IPS DF 6.9 (cell line): ENCODE data around the gene SUPV3L1.

Experiments
- DNase-seq: peaks from one replicate; pipeline ENCODE4 v3.0.0-alpha.2; 2013; ENCODE audit warnings: low read depth, low spot score
- H3K27ac ChIP-seq: one replicate; pipeline ENCODE4 v1.5.1; 2013; ENCODE audit warnings: low read length, control low read depth
- H3K27me3 ChIP-seq: 2 replicates; pipeline ENCODE4 v1.6.1; 2013; ENCODE audit warnings: mild to moderate bottlenecking, low read length; ENCODE audit not compliant: control insufficient read depth, insufficient read depth
- H3K36me3 ChIP-seq: 2 replicates; pipeline ENCODE4 v1.6.1; 2013; ENCODE audit warnings: low read length; ENCODE audit not compliant: control insufficient read depth, insufficient read depth
- H3K4me1 ChIP-seq: 2 replicates; pipeline ENCODE4 v1.6.1; 2013; ENCODE audit warnings: low read length; ENCODE audit not compliant: control insufficient read depth, insufficient read depth
- H3K4me3 ChIP-seq: 2 replicates; pipeline ENCODE4 v1.5.1; 2013; ENCODE audit warnings: mild to moderate bottlenecking, low read length
- H3K9me3 ChIP-seq: 2 replicates; pipeline ENCODE4 v1.6.1; 2013; ENCODE audit warnings: low read length, inconsistent platforms; ENCODE audit not compliant: control insufficient read depth, insufficient read depth
- WGBS: extraction: QIAGEN DNeasy Blood & Tissue Kit; methylation state at CpG from one replicate; pipeline ENCODE4 v1.1.7; 2013; ENCODE audit warnings: mixed read lengths, missing lambda C conversion rate; ENCODE audit not compliant: insufficient read length, insufficient coverage; 5-methylcytosine and 5-hydroxymethylcytosine counted together

Gene SUPV3L1

DNA sequence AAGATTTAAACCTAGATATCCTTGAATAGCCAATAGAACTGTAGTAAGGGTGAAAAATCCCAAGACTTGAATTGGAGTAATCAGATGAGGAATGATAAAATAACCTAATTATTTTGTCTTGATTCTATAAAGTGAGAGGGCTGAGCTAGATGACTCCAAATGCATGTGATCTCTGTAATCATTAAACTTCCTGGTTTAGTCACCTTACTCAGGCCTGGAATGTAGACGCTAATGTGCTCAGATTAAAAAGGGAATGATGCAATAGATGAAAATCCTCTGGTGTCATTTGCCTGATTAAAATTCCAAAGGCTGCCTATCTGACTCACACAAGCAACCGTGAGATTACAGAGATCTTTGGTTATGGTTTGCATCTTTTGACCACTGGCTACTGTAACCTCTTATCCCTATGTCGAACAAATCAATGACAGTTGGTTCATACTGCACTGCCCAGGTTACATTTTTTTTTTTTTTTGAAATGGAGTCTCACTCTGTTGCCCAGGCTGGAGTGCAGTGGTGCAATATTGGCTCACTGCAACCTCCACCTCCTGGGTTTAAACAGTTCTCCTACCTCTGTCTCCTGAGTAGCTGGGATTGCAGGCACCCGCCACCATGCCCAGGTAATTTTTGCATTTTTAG, 37.2 kb downstream of the SUPV3L1 start:
- Histone ChIP-seq H3K9me3 (no peaks in the 10 kb centered on the region), H3K4me3 (no peak overlapping the region), H3K27ac (no peak overlapping the region), H3K27me3 (no peaks in the 10 kb centered on the region), H3K36me3 (no peaks in the 10 kb centered on the region), H3K4me1 (no peaks in the 10 kb centered on the region)
- DNase-seq, result no peak
- WGBS, result no CpG with 5 or more reads among the region's 4 CpGs

DNA sequence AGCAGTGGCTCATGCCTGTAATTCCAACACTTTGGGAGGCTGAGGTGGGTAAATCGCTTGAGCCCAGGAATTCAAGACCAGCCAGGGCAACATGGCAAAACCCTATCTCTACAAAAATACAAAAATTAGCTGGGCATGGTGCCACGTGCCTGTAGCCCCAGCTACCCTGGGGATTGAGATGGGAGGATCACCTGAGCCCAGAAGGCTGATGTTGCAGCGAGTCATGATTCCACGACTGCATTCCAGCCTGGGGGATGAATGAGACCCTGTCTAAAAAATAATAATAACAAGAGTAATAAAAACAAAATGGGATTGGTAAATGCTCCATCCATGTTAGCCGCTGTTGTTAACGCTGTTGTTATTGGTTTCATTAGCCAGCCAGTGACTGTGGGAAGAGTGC, 38.8 kb downstream of the SUPV3L1 start:
- no peak for DNase-seq
- Histone ChIP-seq H3K9me3 (no peaks in the 10 kb centered on the region), H3K27me3 (no peaks in the 10 kb centered on the region), H3K36me3 (no peaks in the 10 kb centered on the region), H3K4me3 (no peak overlapping the region), H3K27ac (no peak overlapping the region), H3K4me1 (peaks cover 4% of the 10 kb centered on the region; the same call in 1 of the 2 replicates)
- no CpG with 5 or more reads among the region's 6 CpGs for WGBS

DNA sequence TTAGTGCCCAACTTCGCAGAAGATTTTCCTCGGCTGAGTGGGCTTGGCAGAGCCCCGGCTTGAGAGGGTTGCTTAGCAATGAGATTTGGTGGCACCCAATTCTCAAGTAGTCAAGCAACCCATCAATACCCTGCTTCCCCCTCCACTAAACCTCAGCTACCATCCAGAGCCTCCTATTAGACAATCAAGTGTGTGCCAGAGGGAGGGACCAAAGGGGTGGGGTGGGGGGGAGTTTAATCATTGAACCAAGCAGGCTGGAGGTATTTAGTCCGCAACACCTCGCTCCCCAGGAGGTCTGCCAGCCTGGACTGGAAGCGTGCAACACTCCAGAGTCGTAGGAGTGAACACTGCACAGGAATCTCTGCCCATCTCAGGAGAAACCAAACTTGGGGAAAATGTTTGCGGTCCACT, 40.0 kb downstream of the SUPV3L1 start, which contains the start of gene HKDC1:
Gene HKDC1 (plus strand): TSS at position 292 of the 411 bp plus-strand sequence. CDS start 104 bp downstream, at position 396.
- Histone ChIP-seq H3K9me3 (no peaks in the 10 kb centered on the region), H3K36me3 (no peaks in the 10 kb centered on the region), H3K4me1 (peaks cover 4% of the 10 kb centered on the region; the same call in 1 of the 2 replicates), H3K4me3 (no peak within 1 kb of the TSS), H3K27ac (no peak within 1 kb of the TSS), H3K27me3 (no peaks in the 10 kb centered on the region)
- no CpG with 5 or more reads among the region's 8 CpGs for WGBS
- no peak for DNase-seq

DNA sequence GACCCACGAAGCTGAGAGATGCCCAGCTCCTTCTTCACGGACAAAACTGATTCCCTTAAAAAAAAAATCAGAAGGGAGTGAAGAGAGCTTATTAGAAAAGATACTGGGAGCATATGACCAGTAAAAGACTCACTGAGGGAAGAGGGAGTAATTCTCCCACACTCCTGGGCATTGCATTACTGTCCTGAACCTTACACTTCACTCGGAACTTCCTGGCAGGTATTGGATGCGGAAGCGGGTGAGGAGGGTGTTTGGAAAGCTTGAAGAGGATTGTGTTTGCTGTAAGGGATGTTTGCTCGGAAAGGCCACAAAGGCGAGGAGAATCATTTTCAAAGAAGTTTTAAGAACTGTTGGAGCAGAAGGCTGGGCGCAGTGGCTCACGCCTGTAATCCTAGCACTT, 40.5 kb downstream of the SUPV3L1 start:
- no peaks in the 10 kb centered on the region for H3K9me3 ChIP-seq
- H3K27me3 ChIP-seq, result no peaks in the 10 kb centered on the region
- H3K27ac ChIP-seq, result no peak overlapping the region
- H3K4me3 ChIP-seq, result no peak overlapping the region
- H3K4me1 ChIP-seq, result peaks cover 4% of the 10 kb centered on the region; the same call in 1 of the 2 replicates
- no peak for DNase-seq
- H3K36me3 ChIP-seq, result no peaks in the 10 kb centered on the region
- WGBS, result no CpG with 5 or more reads among the region's 9 CpGs

DNA sequence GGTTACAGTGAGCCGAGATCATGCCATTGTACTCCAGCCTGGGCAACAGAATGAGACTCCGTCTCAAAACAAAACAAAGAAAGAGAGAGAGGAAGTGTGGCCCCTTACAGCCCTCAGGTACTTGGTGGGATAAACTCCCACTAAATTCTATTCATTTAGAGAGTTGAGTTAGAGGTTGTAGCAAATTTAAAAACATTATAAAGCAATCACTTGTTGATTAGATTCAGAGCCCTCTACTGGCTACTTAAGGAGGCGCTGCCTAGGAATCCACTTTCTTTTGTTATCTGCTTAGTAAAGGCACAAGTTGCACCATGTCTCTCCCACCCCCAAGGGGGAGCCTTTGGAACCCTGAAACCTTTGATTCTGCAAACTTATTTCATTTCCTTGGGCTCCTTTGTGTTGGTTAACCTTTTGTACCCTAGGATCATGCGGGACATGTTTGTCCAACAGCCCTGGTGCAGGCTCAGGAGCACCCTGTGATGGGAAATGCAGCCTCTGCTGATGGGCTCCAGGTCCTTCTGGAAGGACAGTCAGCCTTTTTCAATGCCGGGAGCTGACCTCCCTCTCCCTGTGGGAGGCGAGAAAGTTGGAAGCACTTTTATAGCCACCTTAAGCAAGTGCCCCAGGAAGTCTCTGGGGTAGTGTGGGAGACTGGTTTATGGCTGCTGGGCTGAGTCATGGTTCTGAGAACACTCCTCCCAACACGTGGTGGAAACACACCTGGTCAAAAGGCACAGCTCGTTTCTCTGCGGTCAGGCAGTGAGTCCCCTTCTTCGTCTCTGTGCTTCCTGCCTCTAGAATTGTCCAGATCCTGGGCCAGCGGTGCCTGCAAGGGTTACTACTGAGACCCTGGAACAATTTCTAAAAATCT, 42.4 kb downstream of the SUPV3L1 start:
- no peak overlapping the region for H3K4me3 ChIP-seq
- H3K27ac ChIP-seq, result no peak overlapping the region
- peaks cover 4% of the 10 kb centered on the region; the same call in 1 of the 2 replicates for H3K4me1 ChIP-seq
- DNase-seq, result peak; percentile 25
- no CpG with 5 or more reads among the region's 11 CpGs for WGBS
- H3K27me3 ChIP-seq, result no peaks in the 10 kb centered on the region
- no peaks in the 10 kb centered on the region for H3K9me3 ChIP-seq
- H3K36me3 ChIP-seq, result no peaks in the 10 kb centered on the region

DNA sequence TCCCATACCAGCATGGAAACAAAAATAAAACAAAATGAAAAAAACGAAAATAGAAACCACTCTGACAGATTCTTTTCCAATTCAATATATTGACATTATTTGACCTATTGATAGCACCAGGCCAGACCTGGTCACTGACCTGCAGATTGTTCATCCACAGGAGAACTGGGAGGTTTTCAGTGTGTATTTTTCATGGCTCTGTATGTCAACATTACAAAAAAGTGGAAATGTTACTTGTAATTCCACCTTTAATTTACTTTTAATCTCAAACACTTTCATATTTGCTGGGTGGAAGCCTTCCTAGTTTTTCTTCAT, 43.0 kb downstream of the SUPV3L1 start:
- Histone ChIP-seq H3K27me3 (no peaks in the 10 kb centered on the region), H3K4me1 (peaks cover 4% of the 10 kb centered on the region; the same call in 1 of the 2 replicates), H3K36me3 (no peaks in the 10 kb centered on the region), H3K27ac (no peak overlapping the region), H3K9me3 (no peaks in the 10 kb centered on the region), H3K4me3 (no peak overlapping the region)
- DNase-seq, result no peak
- no CpG with 5 or more reads among the region's 1 CpG for whole genome bisulfite sequencing

DNA sequence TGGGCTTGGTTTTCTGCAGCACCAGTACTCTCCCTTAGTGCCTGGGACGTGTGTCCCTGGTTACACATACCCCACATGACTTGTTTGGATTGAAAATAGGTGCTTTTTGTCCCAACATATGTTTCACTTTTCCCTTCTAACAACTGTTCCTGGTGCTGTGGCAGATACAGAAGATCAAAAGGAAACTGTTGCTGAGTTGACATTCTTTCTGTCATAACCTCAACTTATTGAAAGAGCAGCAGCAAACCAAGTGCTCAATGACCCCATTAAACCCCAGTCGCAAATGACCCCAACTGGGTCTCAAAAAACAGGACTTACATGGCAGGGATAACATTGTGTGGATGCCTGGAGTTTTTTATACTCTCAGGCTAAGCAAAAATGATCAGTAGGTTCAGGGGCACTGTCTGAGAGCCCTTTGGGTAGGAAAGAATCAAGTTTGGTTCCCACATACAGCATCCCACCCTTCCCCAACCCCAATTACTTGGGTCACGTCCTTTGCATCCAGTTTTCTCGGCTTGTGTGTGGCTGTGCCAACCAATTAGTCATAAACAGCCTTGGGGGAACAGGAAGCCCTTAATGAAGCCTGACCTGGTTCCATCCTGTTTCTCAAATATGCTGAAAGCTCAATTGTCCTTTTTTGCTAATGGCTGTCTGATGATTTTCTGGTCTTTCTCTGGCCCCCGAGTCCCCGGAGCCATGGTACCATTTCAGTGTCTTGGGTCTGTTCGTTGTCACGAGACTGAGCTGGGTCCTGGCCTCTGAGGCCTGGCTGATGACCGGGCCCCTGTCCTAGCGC, 45.0 kb downstream of the SUPV3L1 start:
- Histone ChIP-seq H3K9me3 (no peaks in the 10 kb centered on the region), H3K27me3 (no peaks in the 10 kb centered on the region), H3K4me3 (no peak overlapping the region), H3K36me3 (no peaks in the 10 kb centered on the region), H3K4me1 (peaks cover 4% of the 10 kb centered on the region; the same call in 1 of the 2 replicates), H3K27ac (no peak overlapping the region)
- no CpG with 5 or more reads among the region's 10 CpGs for WGBS
- DNase-seq, result no peak

DNA sequence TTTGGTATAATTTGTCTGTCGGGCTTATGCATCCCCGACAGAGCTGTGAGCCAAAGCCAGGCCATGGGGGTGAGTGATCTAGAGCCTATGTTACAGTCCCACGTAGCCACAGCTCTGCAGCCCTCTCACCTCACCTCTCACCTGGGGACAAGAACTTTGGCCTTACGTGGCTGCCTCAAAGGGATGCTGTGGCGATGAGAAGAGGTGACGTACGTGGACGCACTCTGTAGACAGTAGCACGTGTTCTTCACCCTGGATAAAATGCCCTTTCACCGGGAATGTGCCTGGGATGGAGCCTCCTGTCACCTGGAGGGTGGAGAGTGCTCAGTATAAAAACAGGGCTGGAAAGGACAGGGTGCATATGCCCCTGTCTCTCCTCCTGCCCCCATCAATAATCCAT, 45.6 kb downstream of the SUPV3L1 start:
- H3K27ac ChIP-seq, result no peak overlapping the region

DNA sequence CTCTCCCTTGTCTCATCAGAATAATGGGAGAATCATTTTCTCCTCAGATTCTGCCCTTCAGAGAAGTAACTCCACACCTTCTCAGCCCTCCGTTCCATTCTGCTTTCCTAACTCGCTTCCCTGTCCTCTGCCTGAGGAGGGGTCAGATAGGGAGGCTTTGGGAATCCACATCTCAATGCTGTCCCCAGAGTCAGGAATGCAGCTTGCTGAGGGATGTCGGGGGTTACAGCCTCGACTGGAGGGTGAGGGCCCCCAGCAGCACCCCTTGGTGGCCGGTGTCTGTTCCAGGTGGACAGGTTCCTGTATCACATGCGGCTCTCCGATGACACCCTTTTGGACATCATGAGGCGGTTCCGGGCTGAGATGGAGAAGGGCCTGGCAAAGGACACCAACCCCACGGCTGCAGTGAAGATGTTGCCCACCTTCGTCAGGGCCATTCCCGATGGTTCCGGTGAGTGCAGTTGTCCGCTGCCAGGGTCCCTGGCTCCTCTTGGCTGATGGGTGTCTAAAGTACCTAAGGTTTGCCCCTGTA, 47.0 kb downstream of the SUPV3L1 start:
- Histone ChIP-seq H3K9me3 (no peaks in the 10 kb centered on the region), H3K36me3 (no peaks in the 10 kb centered on the region), H3K4me1 (peaks cover 4% of the 10 kb centered on the region; the same call in 1 of the 2 replicates), H3K27ac (no peak overlapping the region), H3K27me3 (no peaks in the 10 kb centered on the region), H3K4me3 (no peak overlapping the region)
- no peak for DNase-seq
- WGBS, result no CpG with 5 or more reads among the region's 14 CpGs

More for the DNA sequence above, 45.6 kb downstream of the SUPV3L1 start:
- Histone ChIP-seq H3K4me1 (peaks cover 4% of the 10 kb centered on the region; the same call in 1 of the 2 replicates), H3K9me3 (no peaks in the 10 kb centered on the region), H3K27me3 (no peaks in the 10 kb centered on the region), H3K36me3 (no peaks in the 10 kb centered on the region), H3K4me3 (no peak overlapping the region)
- no CpG with 5 or more reads among the region's 10 CpGs for WGBS
- no peak for DNase-seq

DNA sequence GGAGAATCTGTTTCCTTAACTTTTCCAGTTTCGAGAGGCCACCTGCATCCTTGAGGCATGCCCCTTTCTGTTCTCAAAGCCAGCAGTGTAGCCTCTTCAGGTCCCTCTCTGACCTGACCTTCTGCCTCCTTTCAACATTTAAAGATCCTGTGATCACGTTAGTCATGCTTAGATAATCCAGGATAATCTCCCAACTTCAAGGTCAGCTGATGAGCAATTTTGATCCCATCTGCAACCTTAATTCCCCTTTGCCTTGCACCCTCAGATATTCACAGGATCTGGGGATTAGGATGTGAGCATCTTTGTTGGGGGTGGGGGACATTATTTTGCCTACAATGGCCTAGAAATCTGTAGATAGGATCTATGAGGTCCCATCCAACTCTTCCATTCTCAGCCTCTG, 48.1 kb downstream of the SUPV3L1 start:
- Histone ChIP-seq H3K4me1 (no peaks in the 10 kb centered on the region), H3K27me3 (no peaks in the 10 kb centered on the region)
- no CpG with 5 or more reads among the region's 2 CpGs for WGBS

More for the DNA sequence above, 48.1 kb downstream of the SUPV3L1 start:
- no peak overlapping the region for H3K4me3 ChIP-seq
- H3K27ac ChIP-seq, result no peak overlapping the region
- no peaks in the 10 kb centered on the region for H3K36me3 ChIP-seq
- DNase-seq, result no peak
- no peaks in the 10 kb centered on the region for H3K9me3 ChIP-seq
